A549 (cell line): ENCODE data around the gene SUPT5H. TPM values are rescaled to one million over a fixed set of nuclear protein-coding genes. Genes with fewer than 3 reads are reported as not detected.

Source experiments
- ATAC-seq, 2 experiments: fragments of 200-7000 bp in 1 of 2; fragments of >200 bp in 1 of 2; cut with Nextera tagmentation in 1 of 2; cut with Tn5 transposase in 1 of 2; 3 replicates each; pipeline versions ENCODE4 v1.8.0 to v1.9.1; 2018 to 2020; ENCODE audit warnings: mild to moderate bottlenecking in 1 of 2, moderate library complexity in 1 of 2
- CTCF ChIA-PET: fragments of 300-600 bp; sonication (Branson Sonifier 250); formaldehyde crosslinking; extraction: SDS; loops from one replicate; lab custom pipeline; 2021; ENCODE audit warnings: antibody characterized with exemption, inconsistent platforms; lab: Yijun Ruan, JAX
- POLR2A ChIA-PET: fragments of 350-600 bp; formaldehyde crosslinking; extraction: SDS; loops from one replicate; lab custom pipeline; 2021; ENCODE audit warnings: antibody characterized with exemption, inconsistent platforms; lab: Yijun Ruan, JAX
- DNase-seq, 2 experiments: peaks; one replicate each; pipeline versions ENCODE4 v3.0.0 to v3.0.0-alpha.2; 2011 to 2016; ENCODE audit warnings: low read depth in 1 of 2, low spot score in 1 of 2
- FAIRE-seq: peaks from 2 replicates; lab custom pipeline; 2011; peaks lifted over from hg19 to GRCh38; lab: Jason Lieb, UNC
- H3K27ac ChIP-seq, 2 experiments: fragments of >200 bp; sonication (Bioruptor Twin); formaldehyde crosslinking; 3 replicates each; pipeline ENCODE4 v1.5.1; 2016 to 2017
- H3K4me1 ChIP-seq: fragments of >200 bp; sonication (Bioruptor Twin); formaldehyde crosslinking; 3 replicates; pipeline ENCODE4 v1.6.1; 2016
- H3K4me2 ChIP-seq: fragments of >200 bp; sonication (Bioruptor Twin); formaldehyde crosslinking; 3 replicates; pipeline ENCODE4 v1.6.1; 2016
- H3K4me3 ChIP-seq: fragments of >200 bp; sonication (Bioruptor Twin); formaldehyde crosslinking; 3 replicates; pipeline ENCODE4 v1.5.1; 2016
- H3K9me3 ChIP-seq: fragments of >200 bp; sonication (Bioruptor Twin); formaldehyde crosslinking; 3 replicates; pipeline ENCODE4 v1.6.1; 2016
- BHLHE40 ChIP-seq: IDR thresholded peaks from 2 replicates; pipeline ENCODE4 v1.6.1; 2012; ENCODE audit warnings: low read depth, low read length, inconsistent platforms
- CHD4 ChIP-seq: fragments of 200-600 bp; sonication (generic); IDR thresholded peaks from 2 replicates; pipeline ENCODE4 v1.6.1; 2016; ENCODE audit warnings: antibody characterized with exemption, mild to moderate bottlenecking, borderline replicate concordance
- E2F6 ChIP-seq: IDR thresholded peaks from 2 replicates; pipeline ENCODE4 v1.6.1; 2012; ENCODE audit warnings: low read depth, borderline replicate concordance
- EHMT2 ChIP-seq: fragments of 200-600 bp; sonication (generic); IDR thresholded peaks from 2 replicates; pipeline ENCODE4 v1.6.1; 2016; ENCODE audit warnings: antibody characterized with exemption, low read depth, mild to moderate bottlenecking, moderate library complexity
- ELK1 ChIP-seq: fragments of 150-350 bp; IDR thresholded peaks from 2 replicates; pipeline ENCODE4 v1.6.1; 2014; ENCODE audit warnings: low read depth, mild to moderate bottlenecking, low read length
- EP300 ChIP-seq, 2 experiments: fragments of >200 bp; sonication (Bioruptor Twin); formaldehyde crosslinking; IDR thresholded peaks; 2 replicates in 1 of 2; 3 replicates in 1 of 2; pipeline ENCODE4 v1.6.1; 2016 to 2017
- FOSL2 ChIP-seq, 2 experiments: fragments of 450-650 bp in 1 of 2; fragments of >200 bp in 1 of 2; sonication (Bioruptor Twin) in 1 of 2; formaldehyde crosslinking; IDR thresholded peaks; 2 replicates each; pipeline versions ENCODE4 v1.5.0 to v1.6.1; 2016 to 2020; ENCODE audit warnings: mild to moderate bottlenecking in 1 of 2, moderate library complexity in 1 of 2
- FOXS1 ChIP-seq: fragments of 250-450 bp; sonication (Bioruptor Pico); IDR thresholded peaks from 2 replicates; pipeline ENCODE4 v1.5.0; 2020; ENCODE audit warnings: mild to moderate bottlenecking, moderate library complexity
- GATA3 ChIP-seq: IDR thresholded peaks from 2 replicates; pipeline ENCODE4 v1.6.1; 2012; ENCODE audit warnings: borderline replicate concordance
- HDAC2 ChIP-seq: fragments of 200-600 bp; sonication (generic); IDR thresholded peaks from 2 replicates; pipeline ENCODE4 v1.6.1; 2016
- HEYL ChIP-seq: fragments of 250-450 bp; sonication (Bioruptor Pico); IDR thresholded peaks from 2 replicates; pipeline ENCODE4 v1.8.0; 2021; ENCODE audit warnings: mild to moderate bottlenecking, moderate library complexity
- HOXA7 ChIP-seq: fragments of 250-450 bp; sonication (Bioruptor Pico); IDR thresholded peaks from 2 replicates; pipeline ENCODE4 v1.5.0; 2020; ENCODE audit warnings: mild to moderate bottlenecking, moderate library complexity
- HOXB13 ChIP-seq: fragments of 250-450 bp; sonication (Bioruptor Pico); IDR thresholded peaks from 2 replicates; pipeline ENCODE4 v1.5.0; 2020; ENCODE audit warnings: low read depth, mild to moderate bottlenecking, moderate library complexity
- JUN ChIP-seq, 2 experiments: fragments of >200 bp; sonication (Bioruptor Twin); formaldehyde crosslinking; IDR thresholded peaks; 2 replicates in 1 of 2; 3 replicates in 1 of 2; pipeline ENCODE4 v1.6.1; 2016 to 2017
- JUNB ChIP-seq: fragments of >200 bp; sonication (Bioruptor Twin); formaldehyde crosslinking; IDR thresholded peaks from 2 replicates; pipeline ENCODE4 v1.6.1; 2016
- MYC ChIP-seq: IDR thresholded peaks from 2 replicates; pipeline ENCODE4 v1.6.1; 2012; ENCODE audit warnings: mild to moderate bottlenecking, inconsistent platforms, low read length, improper control_type of control experiment, borderline replicate concordance
- NFE2L2 ChIP-seq: fragments of 150-350 bp; conservative IDR thresholded peaks from 2 replicates; pipeline ENCODE4 v1.6.1; 2014; ENCODE audit warnings: low read length
- PHF8 ChIP-seq: fragments of 200-600 bp; sonication (generic); IDR thresholded peaks from 2 replicates; pipeline ENCODE4 v1.6.1; 2016; ENCODE audit warnings: low read depth, mild to moderate bottlenecking, antibody characterized with exemption, moderate library complexity, borderline replicate concordance
- SREBF2 ChIP-seq: fragments of 450-650 bp; IDR thresholded peaks from 2 replicates; pipeline ENCODE4 v1.6.1; 2014; ENCODE audit warnings: mild to moderate bottlenecking, moderate library complexity
- TFCP2L1 ChIP-seq: fragments of 250-450 bp; sonication (Bioruptor Pico); IDR thresholded peaks from 2 replicates; pipeline ENCODE4 v1.5.0; 2021; ENCODE audit warnings: mild to moderate bottlenecking
- ZNF302 ChIP-seq: fragments of 250-450 bp; sonication (Bioruptor Pico); IDR thresholded peaks from 2 replicates; pipeline ENCODE4 v1.9.0; 2021; ENCODE audit warnings: inconsistent platforms, mild to moderate bottlenecking, moderate library complexity
- WGBS: methylation state at CpG from one replicate; pipeline ENCODE4 v1.1.6; 2017; ENCODE audit errors: missing lambda C conversion rate; 5-methylcytosine and 5-hydroxymethylcytosine counted together
- polyA plus RNA-seq, 4 experiments: library from polyadenylated mRNA; depleted of rRNA in 3 of 4; stranded (reverse); fragments of >200 nt; fragmentation: RNase III in 1 of 4; extraction: RNeasy Plus Mini Kit Qiagen cat#74134 plus additional on column Dnase treatment in 1 of 4; gene quantifications; 2 replicates in 3 of 4; 3 replicates in 1 of 4; pipeline ENCODE4 v1.2.3, GENCODE V29; 2011 to 2017
- TF ChIP-seq, protein P1 (sequence below): fragments of 250-450 bp; sonication (Bioruptor Pico); IDR thresholded peaks from 2 replicates; pipeline ENCODE4 v1.5.0; 2020; ENCODE audit warnings: low read depth, mild to moderate bottlenecking, moderate library complexity
- TF ChIP-seq, protein P2 (sequence below): fragments of 200-600 bp; sonication (generic); IDR thresholded peaks from 2 replicates; pipeline ENCODE4 v1.6.1; 2016; ENCODE audit warnings: antibody characterized with exemption, mild to moderate bottlenecking, moderate library complexity

Gene SUPT5H
- polyA plus RNA-seq, 2 of the 4 experiments (the other 2 are of a cell fraction), result 186 to 222 TPM

DNA sequence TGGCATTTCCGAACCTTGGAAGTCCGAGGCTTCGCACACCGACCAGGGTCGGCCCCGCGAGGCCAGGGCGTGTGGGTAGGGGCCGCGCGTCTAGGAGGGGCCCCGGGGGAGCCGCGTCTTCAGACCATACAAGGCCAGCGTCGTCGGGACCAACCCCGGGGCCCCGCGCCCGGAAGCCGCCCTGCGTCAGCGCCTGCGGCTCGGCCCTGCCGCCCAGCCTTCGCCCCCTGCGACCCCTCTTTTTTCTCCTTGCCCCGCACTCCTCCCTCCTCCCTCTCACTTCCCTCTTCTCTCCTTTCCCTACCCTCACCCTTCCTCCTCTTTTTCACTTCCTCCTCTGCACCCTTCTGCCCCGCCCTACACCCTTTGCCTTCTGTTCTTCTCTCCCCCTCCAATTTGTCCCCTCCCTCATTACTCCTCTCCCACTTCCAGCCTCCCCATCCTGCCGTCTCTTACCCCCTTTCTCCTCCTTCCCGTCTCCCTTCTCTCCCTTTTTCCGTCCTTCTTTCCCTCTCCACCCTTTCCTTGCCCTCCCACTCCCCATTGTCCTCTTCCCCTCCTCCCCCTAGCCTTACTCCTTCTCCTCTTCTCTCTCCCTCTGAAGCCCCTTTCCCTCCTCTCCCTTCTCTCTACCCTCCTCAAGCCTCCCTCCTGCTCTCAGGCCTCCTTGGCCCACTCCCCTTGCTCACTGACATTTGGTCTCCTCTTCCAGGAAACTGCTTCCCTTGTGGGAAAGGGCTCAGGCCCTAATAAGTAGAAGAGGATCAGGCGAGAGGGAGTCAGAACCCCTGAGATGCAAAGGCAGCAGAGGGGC lies 35.2 kb upstream of the SUPT5H start (continued):
- TF ChIP-seq HDAC2, result no peak

DNA sequence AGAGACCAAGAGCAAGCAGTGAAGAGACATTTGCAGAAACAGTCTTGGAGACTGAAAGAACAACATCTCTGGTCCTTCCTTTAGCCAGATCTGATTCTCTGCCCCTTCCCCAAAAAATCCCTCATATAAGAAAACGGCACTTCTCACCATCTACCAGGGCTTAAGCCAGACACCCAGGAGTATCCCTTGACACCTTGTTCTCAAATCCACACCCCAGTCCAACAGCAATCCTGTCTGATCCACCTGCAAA lies 34.6 kb upstream of the SUPT5H start:
- 81% methylated on average over 1 of the region's 1 CpG for WGBS
- Histone ChIP-seq H3K9me3 (no peaks in the 10 kb centered on the region), H3K4me2 (peak overlapping the region; percentile 95), H3K4me1 (peaks cover 48% of the 10 kb centered on the region), H3K27ac (peak overlapping the region; percentile 94 to 99), H3K4me3 (peak overlapping the region; percentile 76)
- ChIA-PET POLR2A (interaction anchor here (2.2 to 2.3 kb wide), 3 partner anchors 8 to 25 kb away, joined by 42 to 45 read pairs (median 42); partner anchors contain the start of gene RPS16), CTCF (interaction anchor here (0.6 to 2.3 kb wide), 23 partner anchors 11 to 1004 kb away, joined by 3 to 484 read pairs (median 8); partner anchors contain the start of genes EID2B, MED29, PAF1 and RPS16)
- peak; percentile 67 for FAIRE-seq
- DNase-seq, result no peak
- ATAC-seq, result no peak
- TF ChIP-seq ELK1, result no peak
- TF ChIP-seq, protein P1, sequence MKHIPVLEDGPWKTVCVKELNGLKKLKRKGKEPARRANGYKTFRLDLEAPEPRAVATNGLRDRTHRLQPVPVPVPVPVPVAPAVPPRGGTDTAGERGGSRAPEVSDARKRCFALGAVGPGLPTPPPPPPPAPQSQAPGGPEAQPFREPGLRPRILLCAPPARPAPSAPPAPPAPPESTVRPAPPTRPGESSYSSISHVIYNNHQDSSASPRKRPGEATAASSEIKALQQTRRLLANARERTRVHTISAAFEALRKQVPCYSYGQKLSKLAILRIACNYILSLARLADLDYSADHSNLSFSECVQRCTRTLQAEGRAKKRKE (CRISPR knock-in tag), result 0 out of 2 replicates have a peak, but pooled peaks have one; percentile 43
- no peak for TF ChIP-seq HEYL (CRISPR knock-in tag)
- no peak for TF ChIP-seq PHF8
- TF ChIP-seq BHLHE40, result no peak
- TF ChIP-seq EP300 (IDR thresholded peaks at IDR 0.05), result no peak
- 0 out of 2 replicates have a peak, but pooled peaks have one; percentile 12 for TF ChIP-seq TFCP2L1 (CRISPR knock-in tag)
- TF ChIP-seq JUN (IDR thresholded peaks at IDR 0.05), result no peak

GRCh38 chr19:39411081-39411831 lies 34.1 kb upstream of the SUPT5H start:
- H3K4me1 ChIP-seq, result peaks cover 43% of the 10 kb centered on the region
- H3K9me3 ChIP-seq, result no peaks in the 10 kb centered on the region
- 15% methylated on average over 9 of the region's 9 CpGs for WGBS
- ATAC-seq (peak in 1 of 2 experiments; percentile 1; a peak in 3 of 6 replicates), FAIRE-seq (no peak), DNase-seq (peak in 1 of 2 experiments; percentile 79)
- H3K4me2 ChIP-seq, result peak overlapping the region; percentile 95
- POLR2A ChIA-PET, result interaction anchor here (0.6 to 2.3 kb wide), 11 partner anchors 9 to 65 kb away, joined by 3 to 45 read pairs (median 9); partner anchors contain the start of genes MED29, PAF1 and RPS16
- peak overlapping the region; percentile 94 to 99 for H3K27ac ChIP-seq
- H3K4me3 ChIP-seq, result peak overlapping the region; percentile 76
- CTCF ChIA-PET, result interaction anchor here (0.6 to 2.3 kb wide), 67 partner anchors 12 to 1008 kb away, joined by 3 to 484 read pairs (median 4); partner anchors contain the start of genes EID2B, FAM98C, GMFG and MED29
- no peak for TF ChIP-seq JUNB
- TF ChIP-seq CHD4, result no peak
- TF ChIP-seq FOXS1 (CRISPR knock-in tag), result no peak
- TF ChIP-seq FOSL2 (IDR thresholded peaks at IDR 0.05), result no peak
- TF ChIP-seq FOSL2 (CRISPR knock-in tag; IDR thresholded peaks at IDR 0.05), result no peak; the same call in 1 of the 2 replicates
- no peak for TF ChIP-seq SREBF2
- TF ChIP-seq HOXA7 (CRISPR knock-in tag), result peak; percentile 92; the same call in 1 of the 2 replicates
- TF ChIP-seq, protein P2, sequence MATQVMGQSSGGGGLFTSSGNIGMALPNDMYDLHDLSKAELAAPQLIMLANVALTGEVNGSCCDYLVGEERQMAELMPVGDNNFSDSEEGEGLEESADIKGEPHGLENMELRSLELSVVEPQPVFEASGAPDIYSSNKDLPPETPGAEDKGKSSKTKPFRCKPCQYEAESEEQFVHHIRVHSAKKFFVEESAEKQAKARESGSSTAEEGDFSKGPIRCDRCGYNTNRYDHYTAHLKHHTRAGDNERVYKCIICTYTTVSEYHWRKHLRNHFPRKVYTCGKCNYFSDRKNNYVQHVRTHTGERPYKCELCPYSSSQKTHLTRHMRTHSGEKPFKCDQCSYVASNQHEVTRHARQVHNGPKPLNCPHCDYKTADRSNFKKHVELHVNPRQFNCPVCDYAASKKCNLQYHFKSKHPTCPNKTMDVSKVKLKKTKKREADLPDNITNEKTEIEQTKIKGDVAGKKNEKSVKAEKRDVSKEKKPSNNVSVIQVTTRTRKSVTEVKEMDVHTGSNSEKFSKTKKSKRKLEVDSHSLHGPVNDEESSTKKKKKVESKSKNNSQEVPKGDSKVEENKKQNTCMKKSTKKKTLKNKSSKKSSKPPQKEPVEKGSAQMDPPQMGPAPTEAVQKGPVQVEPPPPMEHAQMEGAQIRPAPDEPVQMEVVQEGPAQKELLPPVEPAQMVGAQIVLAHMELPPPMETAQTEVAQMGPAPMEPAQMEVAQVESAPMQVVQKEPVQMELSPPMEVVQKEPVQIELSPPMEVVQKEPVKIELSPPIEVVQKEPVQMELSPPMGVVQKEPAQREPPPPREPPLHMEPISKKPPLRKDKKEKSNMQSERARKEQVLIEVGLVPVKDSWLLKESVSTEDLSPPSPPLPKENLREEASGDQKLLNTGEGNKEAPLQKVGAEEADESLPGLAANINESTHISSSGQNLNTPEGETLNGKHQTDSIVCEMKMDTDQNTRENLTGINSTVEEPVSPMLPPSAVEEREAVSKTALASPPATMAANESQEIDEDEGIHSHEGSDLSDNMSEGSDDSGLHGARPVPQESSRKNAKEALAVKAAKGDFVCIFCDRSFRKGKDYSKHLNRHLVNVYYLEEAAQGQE, result no peak
- 0 out of 2 replicates have a peak, but pooled peaks have one; percentile 33 for TF ChIP-seq HOXB13 (CRISPR knock-in tag)
- peak; percentile 33; the same call in 1 of the 2 replicates for TF ChIP-seq GATA3
- no peak for TF ChIP-seq ZNF302 (CRISPR knock-in tag)
- TF ChIP-seq EHMT2, result no peak
- TF ChIP-seq E2F6, result no peak
- TF ChIP-seq MYC, result peak; percentile 79; the same call in 1 of the 2 replicates
- TF ChIP-seq, protein P1 (CRISPR knock-in tag), result no peak; the same call in 1 of the 2 replicates
- 0 out of 2 replicates have a peak, but pooled peaks have one; percentile 21 for TF ChIP-seq NFE2L2
